ENCODE results near the gene PCDHB4.
"Not testable (repeated sequence)": the region's sequence is repeated elsewhere in the genome, so short reads cannot be mapped to it uniquely, and the experiment has no call there.

DNA sequence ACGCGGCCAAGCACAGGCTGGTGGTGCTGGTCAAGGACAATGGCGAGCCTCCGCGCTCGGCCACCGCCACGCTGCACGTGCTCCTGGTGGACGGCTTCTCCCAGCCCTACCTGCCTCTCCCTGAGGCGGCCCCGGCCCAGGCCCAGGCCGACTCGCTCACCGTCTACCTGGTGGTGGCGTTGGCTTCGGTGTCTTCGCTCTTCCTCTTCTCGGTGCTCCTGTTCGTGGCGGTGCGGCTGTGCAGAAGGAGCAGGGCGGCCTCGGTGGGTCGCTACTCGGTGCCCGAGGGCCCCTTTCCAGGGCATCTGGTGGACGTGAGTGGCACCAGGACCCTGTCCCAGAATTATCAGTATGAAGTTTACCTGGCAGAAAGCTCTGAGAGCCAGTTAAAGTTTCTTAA, 36.3 kb downstream of the PCDHB4 start:
- TF ChIP-seq, protein P1, sequence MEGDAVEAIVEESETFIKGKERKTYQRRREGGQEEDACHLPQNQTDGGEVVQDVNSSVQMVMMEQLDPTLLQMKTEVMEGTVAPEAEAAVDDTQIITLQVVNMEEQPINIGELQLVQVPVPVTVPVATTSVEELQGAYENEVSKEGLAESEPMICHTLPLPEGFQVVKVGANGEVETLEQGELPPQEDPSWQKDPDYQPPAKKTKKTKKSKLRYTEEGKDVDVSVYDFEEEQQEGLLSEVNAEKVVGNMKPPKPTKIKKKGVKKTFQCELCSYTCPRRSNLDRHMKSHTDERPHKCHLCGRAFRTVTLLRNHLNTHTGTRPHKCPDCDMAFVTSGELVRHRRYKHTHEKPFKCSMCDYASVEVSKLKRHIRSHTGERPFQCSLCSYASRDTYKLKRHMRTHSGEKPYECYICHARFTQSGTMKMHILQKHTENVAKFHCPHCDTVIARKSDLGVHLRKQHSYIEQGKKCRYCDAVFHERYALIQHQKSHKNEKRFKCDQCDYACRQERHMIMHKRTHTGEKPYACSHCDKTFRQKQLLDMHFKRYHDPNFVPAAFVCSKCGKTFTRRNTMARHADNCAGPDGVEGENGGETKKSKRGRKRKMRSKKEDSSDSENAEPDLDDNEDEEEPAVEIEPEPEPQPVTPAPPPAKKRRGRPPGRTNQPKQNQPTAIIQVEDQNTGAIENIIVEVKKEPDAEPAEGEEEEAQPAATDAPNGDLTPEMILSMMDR (IDR thresholded peaks at IDR 0.05) = not testable (repeated sequence)
- not testable (repeated sequence) for TF ChIP-seq POLR2A (IDR thresholded peaks at IDR 0.05)
